OCI-LY1 (cell line): ENCODE measurements around the gene ANXA6.

Experiments
- H2AFZ ChIP-seq: fragments of 200-600 bp; sonication (generic), shearing (Covaris generic); 2 replicates; pipeline ENCODE4 v1.6.0; 2014; ENCODE audit warnings: antibody characterized with exemption, mild to moderate bottlenecking, low read length
- H3F3A ChIP-seq: fragments of 200-600 bp; sonication (generic), shearing (Covaris generic); 2 replicates; pipeline ENCODE4 v1.6.0; 2014; ENCODE audit warnings: mild to moderate bottlenecking, antibody characterized with exemption, low read length, moderate library complexity; ENCODE audit not compliant: insufficient read depth
- H3K27ac ChIP-seq: fragments of 200-600 bp; sonication (generic); 2 replicates; pipeline ENCODE4 v1.5.1; 2014; ENCODE audit warnings: low read length, mixed run types, mild to moderate bottlenecking, low read depth; ENCODE audit not compliant: poor library complexity, severe bottlenecking
- H3K27me3 ChIP-seq: fragments of 200-600 bp; sonication (generic); 2 replicates; pipeline ENCODE4 v1.6.0; 2014; ENCODE audit warnings: antibody characterized with exemption, mild to moderate bottlenecking, low read length, moderate library complexity; ENCODE audit not compliant: insufficient read depth
- H3K36me3 ChIP-seq: fragments of 200-600 bp; sonication (generic); 2 replicates; pipeline ENCODE4 v1.6.1; 2014; ENCODE audit warnings: mild to moderate bottlenecking, antibody characterized with exemption, low read length, moderate library complexity, mixed read lengths; ENCODE audit not compliant: insufficient read depth
- H3K4me1 ChIP-seq: fragments of 200-600 bp; sonication (generic); 2 replicates; pipeline ENCODE4 v1.5.1; 2014; ENCODE audit warnings: mild to moderate bottlenecking, low read length, moderate library complexity; ENCODE audit not compliant: insufficient read depth, severe bottlenecking
- H3K4me2 ChIP-seq: fragments of 200-600 bp; sonication (generic), shearing (Covaris generic); 2 replicates; pipeline ENCODE4 v1.6.1; 2014; ENCODE audit warnings: low read length
- H3K4me3 ChIP-seq: fragments of 200-600 bp; sonication (generic); 2 replicates; pipeline ENCODE4 v1.5.1; 2014; ENCODE audit warnings: low read length, low read depth, mild to moderate bottlenecking, mixed read lengths; ENCODE audit not compliant: poor library complexity, severe bottlenecking
- H3K79me2 ChIP-seq: fragments of 200-600 bp; shearing (Covaris generic); 2 replicates; pipeline ENCODE4 v1.6.1; 2016; ENCODE audit warnings: mixed run types, low read length, mixed read lengths; ENCODE audit not compliant: insufficient read depth
- H3K9ac ChIP-seq: fragments of 200-600 bp; sonication (generic), shearing (Covaris generic); 2 replicates; pipeline ENCODE4 v1.6.1; 2014; ENCODE audit warnings: mild to moderate bottlenecking, low read length, mixed read lengths
- H3K9me2 ChIP-seq: fragments of 200-600 bp; sonication (generic), shearing (Covaris generic); 2 replicates; pipeline ENCODE4 v1.6.1; 2014; ENCODE audit warnings: low read depth, mild to moderate bottlenecking, low read length, mixed read lengths
- H3K9me3 ChIP-seq: fragments of 200-600 bp; shearing (Covaris generic); 2 replicates; pipeline ENCODE4 v1.6.1; 2014; ENCODE audit warnings: low read length, mixed read lengths
- H4K20me1 ChIP-seq: fragments of 200-600 bp; sonication (generic), shearing (Covaris generic); 2 replicates; pipeline ENCODE4 v1.6.0; 2016; ENCODE audit warnings: mild to moderate bottlenecking, low read length; ENCODE audit not compliant: insufficient read depth
- CTCF ChIP-seq: fragments of 200-600 bp; sonication (generic), shearing (Covaris generic); IDR thresholded peaks from 2 replicates; pipeline ENCODE4 v1.5.1; 2017; ENCODE audit warnings: mild to moderate bottlenecking, antibody characterized with exemption, low read length, moderate library complexity, mixed read lengths
- EZH2 ChIP-seq: fragments of 200-600 bp; sonication (generic), shearing (Covaris generic); IDR thresholded peaks from 2 replicates; pipeline ENCODE4 v1.8.0; 2017; ENCODE audit warnings: borderline replicate concordance, mixed run types, mild to moderate bottlenecking, antibody characterized with exemption, low read length, moderate library complexity, mixed read lengths

The ANXA6 gene

GRCh38 chr5:151155775-151156506 lies 1.6 kb downstream of the ANXA6 start:
- Histone ChIP-seq H2AFZ (no peak overlapping the region), H3K4me1 (peaks cover 30% of the 10 kb centered on the region)
- TF ChIP-seq EZH2 (no peak), CTCF (no peak)

GRCh38 chr5:151154931-151155774 lies 2.4 kb downstream of the ANXA6 start:
- H3K4me3 ChIP-seq = no peak overlapping the region
- no peak overlapping the region for H3K27ac ChIP-seq
- no peaks in the 10 kb centered on the region for H3K36me3 ChIP-seq
- H3K4me1 ChIP-seq = peaks cover 38% of the 10 kb centered on the region
- no peaks in the 10 kb centered on the region for H3F3A ChIP-seq
- H3K9ac ChIP-seq = no peak overlapping the region
- H3K9me3 ChIP-seq = no peaks in the 10 kb centered on the region
- no peaks in the 10 kb centered on the region for H3K9me2 ChIP-seq
- H3K4me2 ChIP-seq = no peak overlapping the region
- H4K20me1 ChIP-seq = no peaks in the 10 kb centered on the region
- H3K27me3 ChIP-seq = no peaks in the 10 kb centered on the region
- TF ChIP-seq EZH2 (no peak), CTCF (no peak)
- H2AFZ ChIP-seq = no peak overlapping the region
- no peaks in the 10 kb centered on the region for H3K79me2 ChIP-seq

More at GRCh38 chr5:151155775-151156506, 1.6 kb downstream of the ANXA6 start:
- H3K9me2 ChIP-seq = no peaks in the 10 kb centered on the region
- H3K4me3 ChIP-seq = no peak overlapping the region
- no peaks in the 10 kb centered on the region for H3F3A ChIP-seq
- H3K4me2 ChIP-seq = no peak overlapping the region
- no peaks in the 10 kb centered on the region for H3K36me3 ChIP-seq
- H3K9me3 ChIP-seq = no peaks in the 10 kb centered on the region
- H3K27me3 ChIP-seq = no peaks in the 10 kb centered on the region; the same call in 1 of the 2 replicates
- no peak overlapping the region for H3K27ac ChIP-seq
- H3K79me2 ChIP-seq = no peaks in the 10 kb centered on the region
- no peaks in the 10 kb centered on the region for H4K20me1 ChIP-seq
- H3K9ac ChIP-seq = no peak overlapping the region

DNA sequence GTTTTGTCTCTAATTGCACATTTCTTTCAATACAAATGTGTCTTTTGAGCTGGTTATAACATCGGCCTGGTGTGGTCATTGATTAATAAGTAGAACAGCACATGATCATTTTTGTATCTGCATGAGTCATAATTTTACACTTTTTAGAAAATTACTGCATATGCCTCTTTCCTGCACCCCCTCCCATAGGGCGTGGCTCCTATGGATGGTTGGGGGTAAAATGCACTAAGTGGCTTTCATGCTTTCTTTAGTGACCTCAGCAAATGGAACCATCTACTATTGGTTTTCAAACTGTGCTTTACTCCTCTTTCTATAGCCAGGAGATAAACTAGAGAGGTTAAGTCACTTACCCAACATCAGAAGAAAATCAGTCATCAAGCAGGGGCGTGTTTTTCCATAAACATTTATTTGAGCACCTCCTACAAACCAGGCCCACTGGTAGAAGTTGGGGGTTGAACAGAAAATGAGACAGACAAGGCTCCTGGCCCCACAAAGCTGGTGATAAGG lies 3.8 kb downstream of the ANXA6 start:
- no peak for TF ChIP-seq CTCF
- TF ChIP-seq EZH2 = no peak
- peaks cover 46% of the 10 kb centered on the region for H3K4me1 ChIP-seq
- H3K79me2 ChIP-seq = no peaks in the 10 kb centered on the region
- H3K4me3 ChIP-seq = no peak overlapping the region
- no peaks in the 10 kb centered on the region for H3F3A ChIP-seq
- H3K9me2 ChIP-seq = no peaks in the 10 kb centered on the region
- no peak overlapping the region for H2AFZ ChIP-seq
- no peak overlapping the region for H3K9ac ChIP-seq
- H3K36me3 ChIP-seq = no peaks in the 10 kb centered on the region
- H3K27me3 ChIP-seq = no peaks in the 10 kb centered on the region
- H3K9me3 ChIP-seq = no peaks in the 10 kb centered on the region
- no peak overlapping the region for H3K4me2 ChIP-seq
- H3K27ac ChIP-seq = no peak overlapping the region
- H4K20me1 ChIP-seq = no peaks in the 10 kb centered on the region
